SKM-1 treated with dmso at 0.1 percent for 144 hours (cell line): Measurements from ENCODE around the gene OXNAD1.
A peak's percentile ranks its signal among the peaks of the same experiment; 100 is the strongest.

Experiments
- DNase-seq: peaks from one replicate; lab custom pipeline; 2025; ENCODE audit not compliant: unreplicated experiment; lab: John Stamatoyannopoulos, UW

The OXNAD1 gene

DNA sequence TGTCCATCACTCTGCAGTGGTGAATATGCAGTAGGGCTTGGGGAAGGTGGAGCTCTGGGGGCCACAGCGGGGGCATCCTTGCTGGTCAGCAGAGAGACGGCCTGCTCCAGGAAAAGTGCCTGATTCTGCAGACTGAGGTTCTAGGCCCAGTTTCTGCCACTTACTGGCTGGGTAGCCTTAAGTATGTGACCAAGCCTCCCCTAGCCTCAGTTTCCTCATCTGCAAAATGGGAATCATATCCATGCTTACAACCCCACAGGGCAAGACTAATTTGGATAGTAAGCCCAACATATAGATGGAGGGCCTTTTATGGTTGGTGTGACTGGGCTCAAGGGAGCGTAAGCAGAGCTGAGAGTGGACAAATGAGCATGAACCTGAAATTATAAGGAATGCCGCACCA is 60.8 kb downstream of the OXNAD1 start:
- DNase-seq: no peak

DNA sequence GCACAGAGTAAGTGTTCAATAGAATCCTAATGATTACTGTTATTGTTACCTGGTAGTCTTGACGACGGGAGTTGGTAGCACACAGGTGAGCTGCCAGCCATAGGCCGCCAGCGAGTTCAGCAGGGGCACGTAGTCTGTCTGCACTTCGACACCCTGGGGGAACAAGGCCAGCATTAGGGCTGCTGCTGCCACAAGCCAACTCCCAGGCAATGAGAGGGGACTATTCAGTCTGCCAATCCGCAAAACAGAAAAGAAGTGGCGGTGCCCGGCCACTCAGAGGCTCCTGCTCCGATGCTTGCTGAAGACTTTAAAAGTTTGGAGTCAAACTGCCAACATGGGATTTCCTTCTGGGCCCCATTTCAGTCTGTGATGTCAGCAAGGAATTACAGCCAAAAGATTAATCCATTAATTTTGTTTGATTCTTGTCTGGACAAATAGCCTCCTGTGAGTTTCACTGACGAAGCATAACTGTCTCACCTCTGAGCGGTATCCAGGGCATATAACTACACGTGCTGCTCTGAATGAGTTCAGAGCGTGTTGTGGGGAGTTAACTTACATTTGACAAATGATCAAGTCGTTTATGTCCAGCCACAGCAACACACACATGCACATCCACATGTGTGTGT is 61.8 kb downstream of the OXNAD1 start:
- DNase-seq: no peak

DNA sequence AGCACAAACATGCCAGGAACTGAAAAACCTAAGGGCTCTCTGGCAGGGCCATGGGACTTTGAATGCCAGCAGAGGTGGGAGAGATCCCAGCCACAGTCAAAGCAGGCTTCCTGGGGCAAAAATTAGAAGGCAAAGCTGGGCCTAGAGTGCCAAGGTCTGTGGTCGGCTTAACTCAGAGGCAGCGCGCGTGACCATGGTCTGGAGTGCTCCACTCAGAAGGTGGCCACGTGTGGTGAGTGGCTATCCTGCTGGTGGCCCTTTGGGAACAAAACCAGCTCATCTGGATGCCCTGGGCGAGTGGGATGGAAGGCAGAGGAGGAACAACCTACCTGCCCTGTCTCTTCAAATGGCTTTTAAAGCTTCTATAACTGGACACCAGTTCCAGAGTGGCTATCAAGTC is 63.1 kb downstream of the OXNAD1 start:
- DNase-seq: no peak

DNA sequence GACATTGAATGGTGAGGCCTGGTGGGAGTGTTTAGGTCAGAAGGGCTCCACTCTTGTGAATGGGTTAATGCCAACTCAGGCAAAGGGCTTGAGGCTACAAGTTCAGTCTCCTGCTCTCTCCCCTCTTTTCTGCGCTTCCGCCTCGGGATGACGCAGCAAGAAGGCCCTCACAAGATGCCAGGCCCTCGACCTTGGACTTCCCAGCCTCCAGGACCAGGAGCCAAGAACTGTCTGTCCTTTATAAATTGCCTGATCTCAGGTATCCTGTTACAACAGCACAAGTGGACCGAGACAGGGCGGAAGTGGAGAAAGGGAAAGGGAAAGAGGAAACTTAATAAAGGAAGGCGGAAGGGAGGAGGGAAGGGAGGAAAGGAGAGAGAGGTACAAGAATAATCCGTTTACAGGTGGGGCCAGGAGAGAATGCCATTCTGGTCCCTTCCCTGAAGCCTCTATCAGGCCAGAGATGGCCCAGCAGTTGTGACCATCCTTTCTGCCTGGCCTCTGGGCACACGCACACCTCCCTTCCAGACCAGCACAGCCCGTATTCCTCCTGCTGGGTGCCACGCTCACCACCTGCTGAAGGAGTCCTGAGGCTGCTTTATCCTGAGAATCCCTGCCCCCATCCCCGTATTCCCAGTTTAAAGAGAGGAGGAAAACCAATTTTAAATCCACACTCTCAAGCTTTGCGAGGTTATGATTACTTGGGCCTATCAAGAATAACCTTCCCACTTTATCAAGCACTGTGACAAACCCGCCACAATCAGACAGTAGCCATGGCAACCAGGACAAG is 64.2 kb downstream of the OXNAD1 start:
- no peak for DNase-seq

DNA sequence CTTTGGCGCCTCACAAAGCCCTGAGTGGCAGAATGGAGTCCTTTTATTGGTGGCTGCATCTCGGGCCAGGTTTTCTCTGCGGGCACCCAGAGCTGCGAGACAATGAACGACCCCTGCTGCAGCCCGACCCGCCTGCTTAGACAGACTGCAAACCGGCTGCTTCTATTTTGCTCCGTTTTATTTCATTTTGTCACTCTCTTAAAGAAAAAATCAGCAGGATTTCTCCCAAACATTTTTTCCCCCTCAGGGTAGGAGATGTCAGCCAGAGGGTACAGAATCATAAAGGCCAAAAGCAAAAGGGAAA is 64.8 kb downstream of the OXNAD1 start:
- DNase-seq: no peak

DNA sequence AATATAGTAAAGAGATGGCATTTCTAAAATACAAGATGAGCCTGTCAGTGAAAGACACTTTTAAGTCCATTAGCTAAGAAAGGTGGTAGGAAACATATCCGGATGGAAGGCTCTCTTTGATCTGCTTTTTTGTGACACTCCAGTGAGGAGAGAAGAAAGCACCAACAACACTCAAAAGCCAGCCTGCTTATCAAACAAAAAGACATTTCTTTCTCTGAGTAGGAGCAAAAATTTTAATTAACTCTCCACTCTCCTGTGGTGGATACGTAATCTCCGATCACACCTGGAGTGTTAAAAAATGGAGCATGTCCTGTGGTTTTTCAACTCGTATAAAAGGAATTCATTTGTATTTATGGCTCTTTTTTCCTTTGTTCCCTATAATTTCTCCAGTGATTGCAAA is 65.3 kb downstream of the OXNAD1 start:
- DNase-seq: no peak

DNA sequence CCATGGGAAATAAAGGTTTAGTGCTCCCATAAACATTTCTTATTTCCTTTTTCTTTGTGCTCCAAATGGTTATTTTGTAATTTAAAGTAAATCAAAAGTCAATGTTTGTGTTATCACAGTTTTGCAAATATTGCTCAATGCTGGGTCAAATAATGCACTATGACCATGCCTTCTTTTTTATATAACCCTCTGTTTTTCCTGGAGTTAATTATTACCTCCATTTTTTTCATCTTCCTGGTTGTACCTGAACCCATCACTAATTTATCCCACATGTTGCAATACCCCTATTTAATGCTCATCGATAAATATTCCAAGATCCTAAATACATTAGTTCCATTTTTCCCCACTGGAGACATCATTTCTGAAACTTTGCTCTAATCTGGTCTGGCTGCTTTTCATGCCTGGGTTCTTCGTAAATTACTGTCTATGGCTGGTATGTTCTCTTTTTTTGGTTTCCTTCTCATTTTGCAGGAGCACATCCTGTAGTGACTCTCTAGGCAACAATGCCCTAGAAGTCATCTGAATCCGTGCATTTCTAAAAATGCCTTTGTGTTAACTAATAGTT is 66.4 kb downstream of the OXNAD1 start:
- DNase-seq: no peak

DNA sequence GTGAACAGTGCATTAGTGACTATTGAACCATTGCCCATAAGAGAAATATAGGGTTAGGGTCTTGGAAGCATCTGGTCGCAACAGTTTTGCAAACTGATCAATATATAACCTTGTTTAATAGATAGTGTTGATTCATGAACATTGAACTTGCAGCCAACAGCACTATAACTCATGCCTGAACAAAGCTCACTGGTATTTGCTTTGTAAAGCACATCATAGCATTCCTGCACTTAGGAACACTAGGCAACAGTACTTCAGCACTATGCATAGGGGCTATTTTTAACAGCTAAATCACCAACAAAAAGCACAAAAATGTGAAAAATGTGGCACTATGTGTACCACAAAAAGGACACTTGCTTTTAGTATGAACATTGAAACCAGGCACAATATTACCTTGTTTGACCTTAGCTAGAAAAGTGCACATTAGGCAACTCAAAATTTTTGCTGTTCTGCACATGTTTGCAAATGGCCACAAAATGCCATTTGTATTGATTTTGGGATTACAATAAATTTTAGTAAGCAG is 68.0 kb downstream of the OXNAD1 start:
- DNase-seq: no peak

DNA sequence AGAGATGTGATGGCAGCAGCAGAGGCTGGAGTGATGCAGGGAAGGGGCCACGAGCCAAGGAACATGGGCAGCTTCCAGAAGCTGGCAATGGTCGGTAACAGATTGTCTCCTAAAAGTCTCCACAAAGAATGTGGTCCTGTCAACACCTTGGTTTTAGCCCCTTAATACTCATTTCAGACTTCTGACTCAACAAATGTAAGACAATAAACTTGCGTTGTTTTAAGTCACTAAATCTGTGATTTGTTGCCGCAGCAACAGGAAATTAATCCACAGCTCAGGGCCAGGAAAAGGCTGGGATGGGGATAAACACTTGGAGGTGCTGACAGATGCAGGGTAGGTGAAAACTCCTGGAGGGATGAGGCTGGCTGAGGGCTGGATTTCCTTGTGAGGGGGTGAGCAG is 69.9 kb downstream of the OXNAD1 start:
- no peak for DNase-seq

DNA sequence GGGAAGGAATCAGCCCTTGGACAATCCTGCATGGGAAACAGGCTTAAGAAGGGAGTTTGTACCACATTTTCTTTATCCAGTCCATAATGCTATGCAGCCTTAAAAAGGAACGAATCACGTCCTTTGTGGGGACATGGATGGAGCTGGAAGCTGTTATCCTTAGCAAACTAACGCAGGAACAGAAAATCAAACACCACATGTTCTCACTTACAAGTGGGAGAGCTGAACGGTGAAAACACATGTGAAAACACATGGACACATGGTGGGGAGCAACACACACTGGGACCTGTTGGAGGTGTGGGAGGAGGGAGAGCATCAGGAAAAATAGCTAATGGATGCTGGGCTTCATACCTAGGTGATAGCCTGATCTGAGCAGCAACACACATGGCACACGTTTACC is 70.3 kb downstream of the OXNAD1 start:
- DNase-seq: no peak

DNA sequence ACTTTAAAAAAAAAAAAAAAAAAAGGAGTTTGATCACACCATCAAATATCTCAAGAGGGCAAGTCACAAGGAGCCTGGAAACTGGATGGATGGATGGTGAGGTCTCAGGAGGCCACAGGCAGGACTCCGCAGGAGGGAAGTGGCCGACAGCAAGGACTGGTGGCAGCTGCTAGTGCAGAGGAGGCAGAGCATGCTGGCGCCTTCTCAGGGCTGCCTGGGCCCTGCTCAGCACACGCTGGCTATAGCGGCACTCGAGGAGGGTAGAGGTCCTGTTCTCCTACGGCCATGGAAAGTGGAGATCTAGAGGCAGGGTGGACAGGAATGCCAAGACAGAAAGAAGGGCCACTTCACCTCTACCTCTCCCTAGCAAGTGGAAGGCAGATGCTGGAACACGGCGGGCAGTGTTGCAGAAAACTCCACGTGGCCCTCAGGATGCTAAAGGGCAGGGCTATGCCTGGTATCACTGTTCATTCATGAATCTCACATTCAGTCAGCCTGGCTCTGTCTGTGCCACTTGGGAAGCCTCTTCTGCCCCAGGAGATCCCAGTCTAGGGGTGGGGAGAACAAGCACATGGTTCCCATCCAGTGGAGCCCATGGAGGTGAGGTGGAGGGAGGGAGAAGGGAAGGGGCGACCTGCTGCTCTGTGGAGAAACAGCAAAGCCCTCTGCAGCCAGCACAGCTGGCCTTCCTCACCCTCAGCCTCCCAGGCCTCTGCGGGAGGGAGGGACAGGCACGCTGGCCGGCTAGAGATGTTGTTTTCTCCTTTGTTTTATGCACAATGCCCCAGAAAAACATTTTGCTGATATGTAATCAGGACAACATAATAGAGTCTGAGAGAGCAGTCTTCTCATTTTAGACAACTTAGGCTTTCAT is 71.0 kb downstream of the OXNAD1 start:
- DNase-seq: no peak

DNA sequence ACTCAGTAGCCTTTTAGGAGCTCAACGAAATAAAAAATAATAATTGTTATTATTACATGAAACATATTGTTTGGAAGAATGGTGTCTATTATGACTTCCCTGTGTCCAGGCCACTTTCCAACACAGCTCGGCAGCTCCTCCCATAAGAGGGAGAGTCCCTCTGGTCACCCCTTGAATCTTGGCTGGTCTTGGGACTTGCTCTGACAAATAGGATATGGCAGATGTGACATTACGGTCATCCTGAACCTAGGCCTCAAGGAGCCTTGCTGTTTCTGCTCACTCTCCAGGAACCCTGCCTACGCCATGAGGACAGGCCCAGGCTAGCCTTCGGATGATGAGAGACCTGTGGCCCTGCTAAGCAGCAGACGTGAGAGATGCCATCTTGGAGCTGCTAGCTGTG is 71.8 kb downstream of the OXNAD1 start:
- DNase-seq: no peak

DNA sequence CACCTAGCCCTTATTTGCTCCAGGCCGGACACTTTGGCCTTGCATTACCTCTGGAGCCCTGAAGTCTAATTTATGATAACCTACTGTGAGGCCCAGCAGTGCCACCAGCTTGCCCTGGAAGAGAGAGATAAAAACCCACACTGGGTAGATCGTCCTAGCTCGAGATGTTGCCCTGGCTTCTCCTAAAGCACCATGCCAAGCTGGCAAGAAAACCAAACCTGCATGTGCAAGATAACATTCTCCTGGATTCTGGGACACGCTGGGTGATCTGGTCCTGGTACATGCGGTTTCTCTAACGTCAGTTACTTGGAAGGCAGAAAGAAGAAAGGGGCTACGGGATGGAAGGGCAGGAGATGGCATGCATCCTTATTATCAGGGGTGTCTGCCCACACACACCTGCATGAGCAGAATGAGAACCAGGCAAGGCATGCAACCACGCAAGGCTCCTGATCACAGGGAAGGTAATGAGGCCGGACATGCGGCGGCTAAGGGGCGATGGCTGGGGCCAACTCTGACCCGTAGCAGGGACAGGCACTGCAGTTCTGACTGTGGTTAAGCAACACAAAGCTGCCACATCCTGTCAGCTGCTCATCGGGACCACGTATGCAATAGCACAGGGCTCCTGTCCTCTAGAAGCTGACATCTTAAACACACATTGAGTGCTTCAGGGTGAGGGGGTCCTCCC is 73.0 kb downstream of the OXNAD1 start:
- peak; percentile 42 for DNase-seq

DNA sequence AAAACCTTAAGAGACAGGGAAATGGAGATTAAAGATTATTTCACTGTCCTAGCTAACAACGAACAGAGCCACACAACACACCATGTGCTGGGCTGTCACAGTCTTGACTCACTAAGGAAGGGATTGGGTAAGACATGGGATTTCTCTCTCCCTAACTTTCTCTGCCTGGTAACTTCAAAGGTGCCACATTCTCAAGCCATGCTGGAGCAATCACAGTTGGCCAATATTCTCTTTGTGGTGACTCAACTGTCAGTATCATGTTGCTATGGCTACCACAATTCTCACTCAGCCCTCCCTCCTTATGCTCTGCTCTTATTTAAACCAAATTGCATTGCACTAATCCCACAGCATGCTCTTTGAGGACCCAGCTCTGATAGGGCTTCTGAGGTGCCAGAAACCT is 74.0 kb downstream of the OXNAD1 start:
- DNase-seq: peak; percentile 68

DNA sequence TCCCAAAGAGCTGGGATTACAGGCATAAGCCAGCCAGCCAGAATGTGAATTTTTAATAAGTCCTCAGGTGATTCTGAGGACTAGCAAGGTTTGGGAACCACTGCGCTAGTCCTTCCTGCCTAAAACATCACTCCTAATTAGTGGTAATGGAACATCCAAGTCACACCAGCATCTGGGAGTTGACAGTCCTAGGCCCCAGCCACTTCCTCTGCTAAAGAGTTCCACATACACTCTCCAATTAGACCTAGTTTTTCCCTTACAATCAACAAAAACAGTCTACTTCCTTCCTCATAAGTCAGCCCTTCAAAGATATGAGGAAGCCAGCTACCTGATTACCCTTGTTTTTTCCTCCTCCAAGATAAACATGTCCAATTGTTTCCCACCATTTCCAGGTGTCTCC is 78.1 kb downstream of the OXNAD1 start:
- no peak for DNase-seq

DNA sequence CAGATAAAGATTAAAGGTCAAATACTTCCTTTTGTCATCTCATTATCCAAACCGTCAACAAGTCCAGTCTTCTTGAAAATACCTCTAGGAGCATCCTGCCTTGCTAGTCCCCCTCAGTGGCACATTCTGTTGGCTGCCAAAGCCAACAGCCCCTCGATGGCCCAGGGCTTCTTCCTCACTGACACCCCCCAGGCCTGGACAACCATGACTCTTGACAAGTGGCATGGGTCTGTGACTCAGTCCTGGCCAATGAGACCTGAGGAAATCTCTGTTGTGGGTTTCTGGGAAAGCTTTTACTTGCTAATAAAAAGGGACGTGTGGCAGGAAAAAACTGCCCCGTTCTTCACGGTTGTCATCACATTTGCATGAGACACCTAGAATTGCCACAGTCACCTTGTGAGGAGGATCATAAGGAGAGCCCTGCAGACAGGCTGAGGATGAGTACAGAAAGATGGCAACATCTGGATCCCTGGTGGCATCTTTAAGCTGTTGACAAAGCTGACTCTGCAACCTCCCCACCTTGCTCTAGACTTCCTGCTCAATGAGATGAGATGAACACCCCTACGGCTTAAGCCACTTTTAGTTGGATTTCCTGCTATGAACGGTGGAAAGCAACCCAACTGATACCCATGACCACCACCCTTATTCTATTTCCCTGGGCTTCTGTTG is 81.5 kb downstream of the OXNAD1 start:
- DNase-seq: no peak

DNA sequence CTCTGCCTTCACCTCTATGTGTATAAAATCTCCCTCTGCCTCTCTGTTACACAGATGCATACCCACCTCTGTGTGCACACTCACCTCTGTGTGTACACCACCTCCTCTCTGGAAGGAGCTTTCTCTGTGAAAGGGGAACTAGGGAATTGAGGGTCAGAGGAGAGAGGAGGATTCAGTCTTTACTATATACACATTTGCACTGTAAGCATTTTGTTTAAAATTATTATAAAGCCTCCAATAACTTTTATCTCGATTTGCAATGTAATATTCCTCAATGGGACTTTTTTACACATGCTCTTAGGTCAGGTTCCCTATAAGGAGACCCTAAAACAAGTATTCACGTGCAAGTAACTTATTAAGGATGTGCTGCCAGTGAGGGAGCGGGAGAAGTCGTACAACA is 82.5 kb downstream of the OXNAD1 start:
- no peak for DNase-seq

DNA sequence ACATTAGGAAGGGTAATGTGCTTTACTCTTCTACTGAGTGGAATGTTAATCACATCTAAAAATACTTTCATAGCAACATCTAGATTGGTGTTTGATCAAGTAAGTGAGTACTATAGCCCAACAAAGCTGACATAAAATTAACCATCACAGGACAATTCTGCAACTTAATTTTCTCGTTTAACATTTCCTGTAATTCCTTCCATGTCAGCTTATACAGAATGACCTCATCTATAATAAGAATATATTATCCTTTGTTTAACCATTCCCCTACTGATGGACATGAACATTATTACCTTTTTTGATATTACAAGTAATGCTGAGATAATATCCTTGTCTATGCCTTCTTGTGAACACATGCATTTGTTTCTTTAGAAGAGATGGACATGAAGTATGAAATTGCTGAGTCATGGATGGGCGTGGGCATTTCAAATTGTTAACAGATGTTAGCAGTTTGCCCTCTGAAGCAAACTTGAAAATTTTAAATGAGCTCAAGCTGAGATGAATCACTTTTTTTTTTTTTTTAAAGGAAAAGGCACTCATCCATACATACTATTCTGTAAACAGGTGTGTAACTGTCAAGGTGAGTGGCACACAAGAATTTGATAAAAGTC is 85.1 kb downstream of the OXNAD1 start:
- no peak for DNase-seq

DNA sequence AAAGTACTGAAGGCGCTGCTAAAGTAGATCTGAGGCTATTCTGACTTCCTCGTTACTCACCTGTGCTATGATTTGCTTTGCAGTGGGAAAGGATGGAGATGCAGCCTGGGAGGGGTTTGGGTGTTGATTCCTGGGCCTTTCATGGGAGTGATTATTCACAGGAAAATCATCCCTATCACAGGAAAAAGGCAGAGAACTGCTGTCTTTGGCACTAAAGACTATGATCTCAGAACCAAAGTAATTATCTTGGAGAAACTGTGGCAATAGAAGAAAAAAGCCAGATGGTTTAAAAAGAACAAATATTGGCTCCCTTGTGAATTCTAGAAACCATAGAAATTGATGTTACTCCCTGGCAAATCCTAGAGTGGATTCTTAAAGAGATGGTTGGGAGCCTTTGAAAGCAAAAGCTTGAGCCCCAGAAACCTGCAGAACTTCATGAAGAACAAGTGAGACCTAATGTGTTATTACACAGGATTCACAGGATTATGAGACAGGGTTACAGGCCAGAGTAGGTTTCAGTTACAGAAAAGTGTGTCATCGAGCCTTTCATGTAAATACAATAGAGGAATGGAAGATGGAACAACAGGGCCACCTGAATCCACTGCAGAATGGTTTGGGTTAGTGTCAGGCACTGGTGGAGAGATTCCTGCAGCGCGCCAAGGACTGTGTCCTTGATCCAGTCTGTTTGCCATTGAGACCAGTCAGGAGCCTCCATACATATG is 85.7 kb downstream of the OXNAD1 start:
- no peak for DNase-seq
